ENCODE measurements around the gene MAMDC4. TPM values are rescaled to one million over a fixed set of nuclear protein-coding genes. Genes with fewer than 3 reads are reported as not detected.
A peak's percentile ranks its signal among the peaks of the same experiment; 100 is the strongest.

The MAMDC4 gene
- total RNA-seq, 2 donors from 2014 or later, result 6.5 to 25.7 TPM

GRCh38 chr9:136820971-136821825 lies 30.9 kb upstream of the MAMDC4 start:
- intact Hi-C loops (cut with DNase I), result no loop called here
- Histone ChIP-seq H3K4me3 (no peak overlapping the region), H3K4me1 (peaks cover 7% of the 10 kb centered on the region), H3K27ac (no peak overlapping the region), H3K36me3 (replicated peaks in 1 of 2; ENCODE audit: insufficient read depth in 1 of 2, low read depth in 2 of 2) (no peaks in the 10 kb centered on the region), H3K27me3 (no peaks in the 10 kb centered on the region), H3K9me3 (no peaks in the 10 kb centered on the region)
- peak; percentile 25 for ATAC-seq
- no peak for TF ChIP-seq POLR2A (IDR thresholded peaks at IDR 0.05)
- no peak for TF ChIP-seq CTCF (IDR thresholded peaks at IDR 0.05)
- WGBS, 2 donors, result 71 to 90% methylated on average over 49 to 51 of the region's 83 CpGs
- DNase-seq, result peak in 1 of 4 donors; percentile 9

- no peak for DNase-seq
- no peaks in the 10 kb centered on the region for H3K27me3 ChIP-seq
- TF ChIP-seq CTCF (IDR thresholded peaks at IDR 0.05) (no peak), POLR2A (IDR thresholded peaks at IDR 0.05) (no peak)
- no peaks in the 10 kb centered on the region for H3K36me3 ChIP-seq (replicated peaks in 1 of 2; ENCODE audit: insufficient read depth in 1 of 2, low read depth in 2 of 2)
- H3K4me3 ChIP-seq, result no peak overlapping the region
- H3K27ac ChIP-seq, result no peak overlapping the region
- peaks cover 15% of the 10 kb centered on the region for H3K4me1 ChIP-seq
- WGBS, 2 donors, result 90 to 98% methylated on average over 28 to 32 of the region's 42 CpGs
- intact Hi-C loops (cut with DNase I), result no loop called here
- H3K9me3 ChIP-seq, result no peaks in the 10 kb centered on the region
- no peak for ATAC-seq
Measured at GRCh38 chr9:136821826-136822544, 30.2 kb upstream of the MAMDC4 start.

GRCh38 chr9:136823136-136824046 lies 28.8 kb upstream of the MAMDC4 start:
- no peaks in the 10 kb centered on the region for H3K36me3 ChIP-seq (replicated peaks in 1 of 2; ENCODE audit: insufficient read depth in 1 of 2, low read depth in 2 of 2)
- H3K4me1 ChIP-seq, result peaks cover 26% of the 10 kb centered on the region
- no peaks in the 10 kb centered on the region for H3K27me3 ChIP-seq
- ATAC-seq (no peak), DNase-seq (peak in 1 of 4 donors; percentile 24)
- H3K4me3 ChIP-seq, result no peak overlapping the region
- 77 to 79% methylated on average over 27 to 30 of the region's 30 CpGs for WGBS, 2 donors
- intact Hi-C loops (cut with DNase I), result no loop called here
- no peaks in the 10 kb centered on the region for H3K9me3 ChIP-seq
- no peak for TF ChIP-seq CTCF (IDR thresholded peaks at IDR 0.05)
- peak overlapping the region in 1 of 4 donors; percentile 2 for H3K27ac ChIP-seq

GRCh38 chr9:136824496-136825225 lies 27.5 kb upstream of the MAMDC4 start:
- WGBS, 2 donors, result 80 to 86% methylated on average over 19 of the region's 21 CpGs

More at GRCh38 chr9:136824496-136825225, 27.5 kb upstream of the MAMDC4 start:
- no peaks in the 10 kb centered on the region for H3K27me3 ChIP-seq
- H3K9me3 ChIP-seq, result no peaks in the 10 kb centered on the region
- ATAC-seq, result no peak
- H3K36me3 ChIP-seq (replicated peaks in 1 of 2; ENCODE audit: insufficient read depth in 1 of 2, low read depth in 2 of 2), result peaks cover 0 to 4% of the 10 kb centered on the region in 2 donors
- TF ChIP-seq POLR2A (IDR thresholded peaks at IDR 0.05) (no peak), CTCF (IDR thresholded peaks at IDR 0.05) (no peak)
- intact Hi-C loops (cut with DNase I), result no loop called here
- no peak overlapping the region for H3K4me3 ChIP-seq
- peaks cover 26% of the 10 kb centered on the region for H3K4me1 ChIP-seq
- DNase-seq, result peak in 1 of 4 donors; percentile 10
- H3K27ac ChIP-seq, result peak overlapping the region in 1 of 4 donors; percentile 12

All from body of pancreas (tissue), 4 donors.